Stomach (tissue), 9 donors: ENCODE measurements around the gene UBE3A. TPM values are rescaled to one million over a fixed set of nuclear protein-coding genes. Genes with fewer than 3 reads are reported as not detected.

Experiments used
- DNase-seq, 2 donors: peaks; one replicate each; pipeline versions ENCODE4 v3.0.0 to v3.0.0-alpha.2; 2013 to 2019
- H3K27ac ChIP-seq, 5 donors: fragments of 200-600 bp in 4 of 5; sonication (generic) in 4 of 5; one replicate each; pipeline ENCODE4 v1.5.1; 2013 to 2019; ENCODE audit warnings: mild to moderate bottlenecking in 1 of 5, moderate library complexity in 1 of 5
- H3K27me3 ChIP-seq, 3 donors: fragments of 200-600 bp; sonication (generic); one replicate each; pipeline ENCODE4 v1.5.1; 2017 to 2019; ENCODE audit warnings: mixed run types in 1 of 3
- H3K36me3 ChIP-seq, 4 donors: fragments of 200-600 bp; sonication (generic); 1 replicate in 3 of 4; 2 replicates in 1 of 4; pipeline ENCODE4 v1.5.1; 2016 to 2019
- H3K4me1 ChIP-seq, 4 donors: fragments of 200-600 bp; sonication (generic); one replicate each; pipeline ENCODE4 v1.5.1; 2016 to 2019
- H3K4me3 ChIP-seq, 4 donors: fragments of 200-600 bp; sonication (generic) in 3 of 4; one replicate each; pipeline ENCODE4 v1.5.1; 2016 to 2019; ENCODE audit warnings: mild to moderate bottlenecking in 1 of 4
- H3K9me3 ChIP-seq, 4 donors: fragments of 200-600 bp; sonication (generic); one replicate each; pipeline ENCODE4 v1.5.1; 2016 to 2019
- EP300 ChIP-seq: sonication (generic); formaldehyde crosslinking; IDR thresholded peaks from one replicate; pipeline ENCODE4 v1.6.1; 2017; ENCODE audit warnings: antibody characterized with exemption
- POLR2A ChIP-seq, 4 donors: fragments of 450-650 bp; IDR thresholded peaks; one replicate each; pipeline ENCODE4 v1.6.1; 2016; ENCODE audit warnings: antibody characterized with exemption in 4 of 4, control low read depth in 2 of 4, mild to moderate bottlenecking in 1 of 4, moderate library complexity in 1 of 4
- POLR2AphosphoS5 ChIP-seq, 3 donors: sonication (generic); formaldehyde crosslinking; IDR thresholded peaks; one replicate each; pipeline ENCODE4 v1.6.1; 2016; ENCODE audit warnings: antibody characterized with exemption in 3 of 3
- WGBS, 5 donors: extraction: QIAGEN DNeasy Blood & Tissue Kit in 3 of 5; methylation state at CpG; one replicate each; pipeline versions ENCODE4 v1.1.5 to v1.1.7; 2013 to 2018; 5-methylcytosine and 5-hydroxymethylcytosine counted together
- intact Hi-C: fragments of 100-400 bp; cut with DNase I; formaldehyde crosslinking; loops from one replicate; pipeline ENCODE4 v1.15.1; 2023; ENCODE audit warnings: low total_unique reads
- polyA plus RNA-seq, 3 donors: library from polyadenylated mRNA; stranded (reverse); fragments of 200-250 nt; gene quantifications; one replicate each; pipeline ENCODE4 v1.2.3, GENCODE V29; 2013
- total RNA-seq, 5 donors: library from RNA; depleted of rRNA; stranded (reverse); fragments of >200 nt; gene quantifications; one replicate each; pipeline versions ENCODE4 v1.1.0 to v1.2.3, GENCODE V29; 2014 to 2016
- TF ChIP-seq, protein P1 (sequence below), 7 experiments: fragments of 450-650 bp in 4 of 7; fragments of 200-600 bp in 3 of 7; sonication (generic) in 3 of 7; IDR thresholded peaks; one replicate each; pipeline ENCODE4 v1.5.1; 2016 to 2019; ENCODE audit warnings: antibody characterized with exemption in 7 of 7, control low read depth in 2 of 7, mild to moderate bottlenecking in 1 of 7
- donor health status: healthy with polysubstance abuse.
- donor health status: Bipolar disorder and iron deficiency.
- donor health status: healthy.

The UBE3A gene
- total and polyA plus RNA-seq, 8 donors, result 11.0 to 209 (median 59.2) TPM

DNA sequence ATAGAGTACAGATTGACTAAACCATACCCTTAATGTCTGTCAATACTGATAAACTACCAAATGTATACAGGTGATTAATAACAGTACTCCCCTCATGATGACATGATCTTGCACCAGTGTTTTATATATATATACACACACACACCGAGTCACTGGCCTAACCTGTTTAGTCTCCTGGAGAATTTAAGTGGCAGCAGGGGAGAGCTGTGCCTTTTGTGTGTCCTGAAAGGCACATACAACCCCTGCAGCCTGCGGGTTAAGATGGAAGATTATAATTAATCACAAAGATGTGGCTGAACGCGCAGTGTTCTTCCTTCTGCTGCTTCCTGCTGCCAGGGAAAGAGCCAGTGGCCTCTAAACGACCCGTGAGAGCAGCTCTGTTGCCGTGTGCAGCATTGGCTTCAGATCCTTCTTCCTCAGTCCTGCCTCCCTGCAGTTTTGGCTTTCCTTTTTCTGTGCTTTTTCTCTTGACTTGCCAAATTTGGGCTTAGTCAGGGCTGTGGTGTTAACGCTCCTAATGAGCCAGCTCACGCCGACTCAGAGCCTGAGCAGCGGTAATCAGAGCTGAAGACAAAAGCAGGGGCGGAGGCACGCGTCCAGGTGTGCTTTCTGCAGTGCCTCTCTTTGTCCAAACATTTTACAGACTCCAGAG is 42.5 kb upstream of the UBE3A start:
- Histone ChIP-seq H3K4me1 (peaks cover 0 to 11% (median 3%) of the 10 kb centered on the region in 4 donors), H3K36me3 (no peaks in the 10 kb centered on the region), H3K27ac (no peak overlapping the region), H3K4me3 (peak overlapping the region in 1 of 4 donors; percentile 17), H3K9me3 (peaks cover 0 to 4% (median 0%) of the 10 kb centered on the region in 4 donors), H3K27me3 (no peaks in the 10 kb centered on the region)
- TF ChIP-seq, protein P1, sequence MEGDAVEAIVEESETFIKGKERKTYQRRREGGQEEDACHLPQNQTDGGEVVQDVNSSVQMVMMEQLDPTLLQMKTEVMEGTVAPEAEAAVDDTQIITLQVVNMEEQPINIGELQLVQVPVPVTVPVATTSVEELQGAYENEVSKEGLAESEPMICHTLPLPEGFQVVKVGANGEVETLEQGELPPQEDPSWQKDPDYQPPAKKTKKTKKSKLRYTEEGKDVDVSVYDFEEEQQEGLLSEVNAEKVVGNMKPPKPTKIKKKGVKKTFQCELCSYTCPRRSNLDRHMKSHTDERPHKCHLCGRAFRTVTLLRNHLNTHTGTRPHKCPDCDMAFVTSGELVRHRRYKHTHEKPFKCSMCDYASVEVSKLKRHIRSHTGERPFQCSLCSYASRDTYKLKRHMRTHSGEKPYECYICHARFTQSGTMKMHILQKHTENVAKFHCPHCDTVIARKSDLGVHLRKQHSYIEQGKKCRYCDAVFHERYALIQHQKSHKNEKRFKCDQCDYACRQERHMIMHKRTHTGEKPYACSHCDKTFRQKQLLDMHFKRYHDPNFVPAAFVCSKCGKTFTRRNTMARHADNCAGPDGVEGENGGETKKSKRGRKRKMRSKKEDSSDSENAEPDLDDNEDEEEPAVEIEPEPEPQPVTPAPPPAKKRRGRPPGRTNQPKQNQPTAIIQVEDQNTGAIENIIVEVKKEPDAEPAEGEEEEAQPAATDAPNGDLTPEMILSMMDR (IDR thresholded peaks at IDR 0.05), result no peak
- intact Hi-C loops, result no loop called here
- peak in 1 of 2 donors; percentile 71 for DNase-seq
- 4 to 9% (median 6%) methylated on average over 14 of the region's 14 CpGs for WGBS, 5 donors

DNA sequence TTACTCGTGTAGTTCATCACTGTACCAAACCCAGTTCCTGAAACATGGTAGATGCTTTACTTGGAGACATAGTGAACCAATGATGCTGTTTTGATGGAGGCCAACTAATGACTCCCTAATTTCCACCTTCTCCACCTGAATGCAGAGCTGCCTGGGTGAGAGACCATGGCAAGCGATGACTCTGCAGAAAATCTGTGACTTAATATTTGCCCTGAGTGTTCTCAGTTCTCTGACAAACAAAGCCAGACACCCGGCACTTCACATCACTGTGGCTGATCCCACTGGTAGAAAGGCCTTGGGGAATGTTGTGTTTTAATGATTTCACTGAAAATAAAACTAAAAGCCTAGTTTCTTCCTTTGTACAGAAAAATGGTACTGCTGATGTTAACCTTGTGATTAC is 39.5 kb upstream of the UBE3A start:
- Histone ChIP-seq H3K9me3 (peaks cover 0 to 8% (median 0%) of the 10 kb centered on the region in 4 donors), H3K4me1 (peaks cover 0 to 11% (median 3%) of the 10 kb centered on the region in 4 donors), H3K4me3 (no peak overlapping the region), H3K36me3 (no peaks in the 10 kb centered on the region), H3K27me3 (no peaks in the 10 kb centered on the region), H3K27ac (no peak overlapping the region)
- no peak for TF ChIP-seq POLR2AphosphoS5 (IDR thresholded peaks at IDR 0.05)
- TF ChIP-seq, protein P1 (IDR thresholded peaks at IDR 0.05), result no peak
- intact Hi-C loops, result no loop called here
- WGBS, 5 donors, result 71 to 85% (median 81%) methylated on average over 3 of the region's 3 CpGs
- no peak for DNase-seq

DNA sequence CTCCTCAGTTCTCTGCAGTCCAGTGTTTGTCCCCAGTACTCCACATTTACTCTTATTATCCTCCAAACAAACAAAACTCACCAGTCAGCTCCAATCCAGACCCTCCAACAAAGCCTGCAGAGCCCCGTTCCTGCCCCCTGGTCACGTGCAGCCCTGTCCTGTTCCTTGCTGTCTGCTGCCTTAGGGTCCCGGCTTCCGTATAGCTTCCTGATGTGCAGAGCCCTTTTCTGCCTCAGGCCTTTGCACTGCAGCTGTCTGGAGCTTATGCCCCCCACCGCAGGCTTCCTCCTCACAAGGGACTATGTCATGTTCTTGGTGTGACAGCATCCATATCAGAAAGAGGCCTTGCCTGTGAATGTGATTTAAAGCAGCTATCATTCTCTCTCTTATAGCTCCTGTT is 39.0 kb upstream of the UBE3A start:
- Histone ChIP-seq H3K27me3 (no peaks in the 10 kb centered on the region), H3K4me3 (no peak overlapping the region), H3K27ac (no peak overlapping the region), H3K4me1 (peaks cover 0 to 11% (median 3%) of the 10 kb centered on the region in 4 donors), H3K36me3 (no peaks in the 10 kb centered on the region), H3K9me3 (peaks cover 0 to 12% (median 0%) of the 10 kb centered on the region in 4 donors)
- no peak for DNase-seq
- WGBS, 5 donors, result 72 to 89% (median 82%) methylated on average over 5 of the region's 5 CpGs
- TF ChIP-seq, protein P1 (IDR thresholded peaks at IDR 0.05), result no peak
- TF ChIP-seq EP300, result no peak
- TF ChIP-seq POLR2AphosphoS5 (IDR thresholded peaks at IDR 0.05), result no peak
- TF ChIP-seq POLR2A (IDR thresholded peaks at IDR 0.05), result no peak
- intact Hi-C loops, result no loop called here

- Histone ChIP-seq H3K4me3 (no peak overlapping the region), H3K36me3 (no peaks in the 10 kb centered on the region), H3K27ac (no peak overlapping the region), H3K27me3 (no peaks in the 10 kb centered on the region), H3K4me1 (no peaks in the 10 kb centered on the region), H3K9me3 (peaks cover 0 to 12% (median 6%) of the 10 kb centered on the region in 4 donors)
- 76 to 86% (median 84%) methylated on average over 4 of the region's 4 CpGs for WGBS, 5 donors
- intact Hi-C loops, result no loop called here
- no peak for TF ChIP-seq POLR2A (IDR thresholded peaks at IDR 0.05)
- TF ChIP-seq EP300, result no peak
- TF ChIP-seq, protein P1 (IDR thresholded peaks at IDR 0.05), result no peak
- no peak for TF ChIP-seq POLR2AphosphoS5 (IDR thresholded peaks at IDR 0.05)
- DNase-seq, result no peak
These were observed 35.4 kb upstream of the UBE3A start for GRCh38 chr15:25474251-25474650.
